COR-L47 (cell line): Measurements from ENCODE around the gene PROX1.
A peak's percentile ranks its signal among the peaks of the same experiment; 100 is the strongest.

Experiments used
- DNase-seq: peaks from one replicate; lab custom pipeline; 2025; lab: John Stamatoyannopoulos, UW

Gene PROX1

DNA sequence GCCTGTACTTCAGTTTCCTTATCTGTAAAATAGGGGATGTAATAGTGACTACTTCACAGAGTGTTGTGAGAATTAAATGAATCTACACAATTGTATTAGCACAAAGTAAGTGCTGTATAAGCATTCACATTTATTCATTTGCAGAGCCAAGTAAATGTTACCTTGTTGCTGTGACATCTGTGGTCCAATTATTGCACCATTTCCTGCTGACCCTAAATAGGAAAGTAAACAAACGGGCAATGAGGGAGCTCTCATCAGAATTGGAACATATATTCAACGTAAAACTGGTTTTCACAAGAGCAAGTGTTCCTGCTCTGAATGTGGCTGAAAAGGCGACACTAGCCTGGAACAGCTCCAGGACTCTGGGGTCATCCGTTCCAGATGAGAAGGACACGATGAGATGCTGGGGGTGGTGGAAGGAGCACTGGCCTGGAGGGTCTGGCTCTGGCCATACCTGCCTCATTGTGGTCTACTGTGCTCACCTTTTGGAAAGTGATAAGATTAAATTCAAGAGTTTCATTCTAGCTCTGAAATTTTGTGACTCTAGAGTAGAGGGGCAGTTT lies 34.5 kb downstream of the PROX1 start:
- peak; percentile 33 for DNase-seq

GRCh38 chr1:214022810-214023425 lies 35.1 kb downstream of the PROX1 start:
- no peak for DNase-seq

DNA sequence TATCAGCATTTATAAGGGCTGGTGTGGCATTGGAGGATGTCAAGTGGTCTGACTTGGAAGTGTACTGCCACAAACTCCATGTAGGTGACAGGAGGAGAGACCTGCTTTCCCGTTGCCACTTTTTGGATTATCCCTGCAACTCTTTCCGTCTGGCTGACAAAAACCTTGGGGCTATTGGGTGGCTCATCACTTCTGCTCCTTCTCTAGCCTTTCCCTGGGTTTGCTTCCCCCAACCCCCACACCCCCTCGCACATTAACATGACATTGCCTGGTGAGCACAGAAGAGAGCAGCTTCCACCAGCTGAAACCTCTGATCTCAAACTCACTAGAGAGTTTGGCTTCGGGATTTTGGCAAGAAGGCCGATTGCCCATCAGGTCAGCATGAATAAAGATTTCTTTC lies 39.2 kb downstream of the PROX1 start:
- DNase-seq = no peak

DNA sequence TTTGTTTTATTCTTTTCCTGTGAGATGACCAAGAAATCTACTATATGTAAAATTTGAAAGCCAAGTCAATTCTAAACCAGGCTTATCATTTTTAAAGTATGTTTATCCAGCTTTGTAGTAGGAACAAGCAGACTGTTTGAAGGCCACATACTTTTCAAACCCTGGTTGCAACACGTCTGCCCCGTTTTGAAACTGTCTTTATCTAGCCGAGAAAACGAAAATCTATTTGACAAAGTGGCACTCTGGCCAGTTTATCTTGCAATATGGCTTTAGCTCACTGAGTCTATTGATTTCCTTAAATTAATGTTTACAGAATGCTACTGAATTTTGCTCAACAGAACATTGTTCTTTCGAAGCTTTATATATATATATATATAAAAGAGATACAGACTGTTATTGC lies 39.7 kb downstream of the PROX1 start:
- DNase-seq = no peak

DNA sequence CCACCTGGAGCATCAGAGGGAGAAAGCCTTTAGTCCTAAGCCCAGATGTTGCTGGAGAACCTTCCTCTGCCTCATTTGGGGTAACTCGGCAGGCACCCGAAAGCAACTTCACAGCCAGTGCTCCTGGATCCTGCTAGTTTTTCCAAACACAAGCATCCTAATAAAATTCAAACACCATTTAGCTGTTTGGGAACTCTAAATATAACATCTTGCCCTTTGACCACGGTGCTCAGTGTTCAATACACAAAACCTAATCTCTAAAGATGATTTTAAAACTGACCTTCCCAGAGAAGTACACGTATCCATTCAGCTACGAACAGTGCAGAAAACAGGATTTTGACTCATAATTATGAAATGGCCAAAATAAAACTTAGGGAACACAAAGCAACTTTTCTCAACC lies 40.3 kb downstream of the PROX1 start:
- DNase-seq = no peak

GRCh38 chr1:214028649-214029406 lies 41.1 kb downstream of the PROX1 start:
- no peak for DNase-seq

GRCh38 chr1:214029796-214030195 lies 42.0 kb downstream of the PROX1 start:
- DNase-seq = no peak

DNA sequence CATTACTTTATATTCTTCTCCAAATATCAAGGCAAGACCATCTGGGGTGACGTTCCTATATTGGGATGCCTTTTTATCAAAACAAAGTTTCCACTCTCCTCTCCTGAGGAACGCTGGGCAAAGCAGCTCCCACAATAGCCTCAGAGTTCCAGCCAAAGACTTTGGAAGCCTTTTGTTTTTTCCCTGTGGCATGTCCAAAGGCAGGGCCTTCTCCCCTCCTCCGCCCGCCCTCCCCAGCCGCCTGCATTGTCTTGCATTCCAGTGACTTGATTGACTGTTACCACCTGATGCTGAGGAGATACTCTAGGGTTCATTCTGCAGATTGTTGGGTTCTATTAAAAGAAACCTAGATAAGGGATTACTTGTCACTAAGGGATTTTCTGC lies 43.5 kb downstream of the PROX1 start:
- no peak for DNase-seq

- no peak for DNase-seq
These were observed 49.7 kb downstream of the PROX1 start for GRCh38 chr1:214037468-214037867.

DNA sequence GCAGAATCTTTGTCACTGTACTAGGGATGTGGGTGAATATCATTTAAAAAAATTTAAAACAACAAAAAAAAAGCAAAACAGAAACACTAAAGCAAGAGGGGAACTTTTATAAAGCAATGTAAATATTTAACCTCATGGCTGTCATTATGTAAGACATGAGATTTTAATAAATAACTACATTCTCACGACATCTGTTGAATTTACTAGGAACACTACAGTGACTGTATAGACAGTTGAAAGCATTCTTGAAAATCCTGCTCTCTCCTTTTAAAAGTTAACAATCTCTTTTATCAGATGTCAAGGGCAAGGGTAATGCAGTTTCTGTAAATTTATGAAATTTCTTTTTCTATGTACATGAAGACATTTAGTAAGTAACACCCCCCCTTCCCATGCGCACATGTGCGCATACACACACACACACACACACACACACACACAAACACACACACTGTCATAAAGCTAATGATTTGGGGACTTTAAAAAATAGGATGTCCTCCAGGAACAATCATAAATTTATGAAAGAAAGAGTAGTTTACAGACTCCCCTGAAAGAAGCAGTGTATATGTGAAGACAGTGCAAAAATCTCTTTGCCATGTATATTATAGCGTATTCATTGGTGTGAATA lies 51.7 kb downstream of the PROX1 start:
- DNase-seq = no peak

- DNase-seq = no peak
These were observed 55.4 kb downstream of the PROX1 start for GRCh38 chr1:214043167-214043566.

DNA sequence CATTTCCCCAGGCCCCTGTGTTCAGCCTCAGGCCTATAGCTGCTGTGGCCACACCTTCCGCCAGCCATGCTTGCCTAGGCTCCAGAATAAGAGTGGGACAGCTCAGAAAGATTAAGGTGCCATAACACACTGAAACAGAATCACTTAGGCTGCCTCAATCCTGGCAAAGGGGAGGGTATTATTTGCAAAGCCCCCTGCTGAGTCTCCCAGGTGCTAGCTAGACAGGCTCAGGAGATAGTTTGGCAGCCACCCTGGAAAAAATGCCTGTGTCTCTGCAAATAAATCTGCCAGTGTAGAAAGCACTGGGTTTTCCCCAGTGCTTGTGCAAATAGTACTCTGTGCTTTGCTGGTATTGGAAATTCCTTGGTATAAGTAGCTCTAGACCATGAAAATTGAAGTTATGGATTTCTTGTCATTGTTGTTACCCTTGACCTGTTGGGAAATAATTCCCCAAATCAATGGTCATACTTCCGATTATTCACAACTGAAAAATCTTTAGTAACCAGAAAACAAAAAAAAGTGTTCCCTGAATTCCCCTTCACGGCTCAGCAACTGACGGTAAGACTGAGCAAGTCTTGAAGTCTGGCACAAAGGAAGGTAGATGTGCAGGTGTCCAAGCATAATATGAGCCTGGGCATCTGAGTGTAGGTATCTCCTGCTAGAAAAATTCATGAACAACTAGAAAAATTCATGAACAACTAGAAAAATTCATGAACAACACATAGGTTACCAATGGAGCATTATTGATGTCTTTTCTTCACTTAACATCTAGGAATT lies 56.9 kb downstream of the PROX1 start:
- peak; percentile 83 for DNase-seq

DNA sequence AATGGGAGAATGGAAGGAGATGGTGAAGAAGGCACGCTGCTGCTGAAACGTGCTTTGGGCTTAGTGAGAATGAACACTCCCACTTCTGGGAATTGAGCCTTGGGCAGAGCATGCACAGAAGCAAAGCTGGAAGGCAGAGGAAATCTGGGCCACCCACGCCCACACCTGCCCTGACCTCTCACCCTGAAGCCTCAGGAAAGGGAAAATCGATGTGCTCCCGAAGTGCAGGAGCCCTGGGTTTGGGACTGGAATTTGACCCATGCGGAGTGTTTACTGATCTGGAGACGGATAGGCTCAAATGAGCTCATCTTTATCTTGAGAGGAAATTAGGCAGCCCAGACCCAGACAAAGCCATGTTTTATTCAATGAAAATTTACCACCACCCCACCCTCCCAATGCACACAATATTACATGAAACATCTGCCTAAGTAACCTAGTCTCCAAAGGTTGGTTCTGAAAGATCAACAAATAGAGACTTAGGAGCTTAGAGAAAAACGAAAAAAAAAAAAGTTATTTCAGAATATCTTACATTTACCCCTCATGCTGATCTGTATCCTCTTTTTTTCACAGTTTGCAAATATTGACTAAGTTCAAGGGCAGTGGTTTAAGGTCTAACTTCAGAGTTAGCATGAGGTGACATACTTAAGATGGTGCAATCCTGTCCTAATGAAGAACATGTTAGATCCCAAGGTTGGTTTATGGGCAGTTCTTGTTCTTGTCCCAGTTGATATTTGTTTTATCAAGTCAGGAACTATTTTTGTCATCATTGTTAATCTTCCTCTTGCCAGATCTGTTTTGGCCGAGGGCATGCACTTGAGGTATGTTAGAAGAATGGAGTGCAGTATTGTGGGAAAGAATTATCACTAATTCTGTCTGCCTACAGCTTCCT lies 63.0 kb downstream of the PROX1 start:
- DNase-seq = no peak

DNA sequence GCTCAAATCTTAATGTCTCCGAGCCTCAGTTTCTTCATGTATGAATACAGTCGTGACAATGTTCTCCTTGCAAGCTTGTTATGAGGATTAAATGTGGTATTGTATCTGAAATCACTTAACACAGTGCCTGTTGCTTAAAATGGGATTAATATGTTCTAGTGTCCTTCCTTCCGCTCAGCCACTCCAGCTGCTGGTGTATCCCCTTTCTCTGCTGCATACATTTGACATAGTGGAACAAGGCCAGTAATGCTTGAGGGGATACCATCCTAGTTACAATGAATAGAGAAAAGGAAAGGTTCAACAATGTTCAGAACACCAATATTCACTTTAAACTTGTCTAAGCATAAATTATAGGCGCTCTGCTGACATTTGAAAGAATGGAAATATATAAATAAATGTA lies 64.0 kb downstream of the PROX1 start:
- no peak for DNase-seq

GRCh38 chr1:214058076-214058475 lies 70.3 kb downstream of the PROX1 start:
- DNase-seq = no peak

- no peak for DNase-seq
These were observed 78.4 kb downstream of the PROX1 start for GRCh38 chr1:214066190-214066589.

DNA sequence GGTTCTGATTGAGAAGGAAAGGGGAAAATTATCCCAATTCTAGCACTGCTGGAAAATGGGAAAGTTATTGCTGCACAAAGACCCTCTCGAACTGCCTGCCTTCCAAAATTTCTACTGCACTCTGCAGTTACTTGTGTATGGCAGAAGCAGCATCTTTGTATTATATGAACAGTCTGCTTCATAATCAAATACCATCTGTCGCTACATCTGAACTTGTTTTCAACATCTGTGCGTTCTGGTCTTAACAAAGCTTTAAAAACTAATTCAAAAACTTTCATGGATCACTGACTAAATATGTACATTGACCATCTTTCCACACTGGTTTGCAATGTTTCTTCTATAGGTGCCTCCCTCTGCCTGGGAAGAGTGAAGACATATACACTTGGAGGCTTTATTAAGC lies 79.2 kb downstream of the PROX1 start:
- DNase-seq = no peak

- no peak for DNase-seq
These were observed 79.6 kb downstream of the PROX1 start for GRCh38 chr1:214067397-214067796.

- DNase-seq = no peak
These were observed 80.3 kb downstream of the PROX1 start for GRCh38 chr1:214067853-214068703.

DNA sequence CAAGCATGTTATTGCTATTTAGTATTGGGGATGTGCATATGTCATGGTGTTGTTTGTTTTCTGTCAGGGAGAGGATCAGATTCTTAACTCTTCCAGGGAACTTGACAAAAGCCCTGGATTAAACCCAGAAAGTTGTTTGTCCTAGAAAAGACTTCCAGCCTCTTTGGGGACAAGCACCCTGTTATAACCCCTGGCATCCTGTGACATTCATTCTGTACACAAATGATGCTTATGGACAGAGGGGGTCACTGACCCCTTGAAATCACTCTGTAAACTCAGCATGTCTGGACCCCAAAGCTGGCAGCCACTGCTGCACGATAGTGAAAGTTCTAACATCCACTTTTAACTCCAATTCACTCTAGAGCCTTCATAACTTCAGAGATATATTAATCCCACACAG lies 81.2 kb downstream of the PROX1 start:
- DNase-seq = no peak
